Measurements from ENCODE around the gene RGS7. TPM values are rescaled to one million over a fixed set of nuclear protein-coding genes. Genes with fewer than 3 reads are reported as not detected.

Gene RGS7
- total RNA-seq, 2 experiments from 2014 or later, result not detected

DNA sequence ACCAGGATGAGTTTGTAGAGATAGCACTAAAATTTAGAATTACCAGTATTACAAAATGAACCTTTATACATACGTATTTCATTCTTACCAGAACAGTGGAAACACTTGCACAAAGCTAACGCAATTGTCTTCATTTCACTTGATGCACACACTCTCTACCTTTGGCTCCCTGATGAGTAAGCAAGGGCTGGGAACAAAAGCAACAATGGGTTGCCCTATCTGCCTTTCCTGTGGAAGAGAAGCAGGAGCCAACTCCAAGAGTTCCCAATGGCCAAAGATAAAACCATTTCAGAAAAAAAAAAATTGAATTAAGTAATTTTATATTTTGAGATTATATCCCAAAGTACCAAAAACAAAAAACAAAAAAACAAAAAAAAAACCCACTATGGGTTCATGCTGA lies 401.0 kb downstream of the RGS7 start:
- H3K27me3 ChIP-seq (ENCODE audit: control insufficient read depth in 1 of 2, insufficient read depth in 2 of 2, low read length in 2 of 2), result no peaks in the 10 kb centered on the region
- no peaks in the 10 kb centered on the region for H3K4me1 ChIP-seq (ENCODE audit: insufficient read depth, low read length)
- CTCF ChIA-PET, result no interaction called here
- H3K27me3 Mint-ChIP-seq, result no peaks in the 10 kb centered on the region
- intact Hi-C loops (cut with DNase I, micrococcal nuclease), result no loop called here
- no peak for TF ChIP-seq CTCF (IDR thresholded peaks at IDR 0.05)
- no peaks in the 10 kb centered on the region for H3K36me3 ChIP-seq (ENCODE audit: insufficient read depth, low read length)
- H3K9me3 Mint-ChIP-seq, result peaks cover 3% of the 10 kb centered on the region
- H3K4me3 ChIP-seq (ENCODE audit: low read length), result no peak overlapping the region
- ATAC-seq (ENCODE audit: poor library complexity), result no peak
- POLR2A ChIA-PET, result no interaction called here
- DNase-seq, result no peak
- no peak overlapping the region for H3K27ac Mint-ChIP-seq
- no peaks in the 10 kb centered on the region for H3K4me1 Mint-ChIP-seq (ENCODE audit: low read depth)
- no peak overlapping the region for H3K4me3 Mint-ChIP-seq
- H3K27ac ChIP-seq (ENCODE audit: low read depth in 1 of 2, low read length in 2 of 2), result no peak overlapping the region
- H3K36me3 Mint-ChIP-seq (ENCODE audit: low read depth), result no peaks in the 10 kb centered on the region
- H3K9me3 ChIP-seq (ENCODE audit: control insufficient read depth in 1 of 2, insufficient read depth in 1 of 2, low read length in 2 of 2), result no peaks in the 10 kb centered on the region

DNA sequence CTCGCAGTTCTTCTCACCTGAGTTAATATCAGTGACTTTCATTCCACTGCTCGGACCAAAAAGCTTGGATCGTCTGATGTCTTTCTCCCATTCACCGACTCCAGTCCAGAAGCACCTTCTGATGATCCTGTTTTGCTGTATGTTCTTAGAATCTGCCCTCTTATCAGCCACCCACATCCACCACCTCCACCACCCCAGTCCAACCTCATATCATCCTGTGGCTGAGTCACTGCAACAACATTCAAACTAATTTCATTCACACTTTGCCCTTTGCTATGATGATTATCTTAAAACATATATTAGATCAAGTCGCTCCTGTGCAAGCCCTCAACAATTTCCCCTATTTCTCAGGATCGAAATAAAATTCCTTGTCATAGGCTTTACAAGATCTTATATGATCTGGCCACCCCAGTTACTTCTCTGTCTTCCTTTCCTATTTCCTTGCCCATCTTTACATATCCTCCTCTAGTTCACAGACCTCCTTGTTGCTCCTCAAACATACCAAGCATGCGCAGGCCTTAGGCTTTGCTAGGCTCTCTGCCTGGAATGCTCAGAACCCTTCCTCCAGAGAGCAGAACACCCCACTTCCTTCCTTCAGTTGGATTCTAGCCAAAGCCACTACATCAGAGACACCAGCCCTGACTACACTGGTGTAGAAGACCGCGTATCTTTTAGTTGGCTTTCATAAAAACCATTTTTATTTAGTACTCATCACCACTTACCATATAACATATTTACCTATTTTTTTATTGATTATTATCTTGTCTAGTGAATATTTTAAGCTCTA lies 409.4 kb downstream of the RGS7 start:
- Histone ChIP-seq H3K4me3 (ENCODE audit: low read length) (no peak overlapping the region), H3K27ac (ENCODE audit: low read depth in 1 of 2, low read length in 2 of 2) (no peak overlapping the region), H3K4me1 (ENCODE audit: insufficient read depth, low read length) (no peaks in the 10 kb centered on the region), H3K27me3 (ENCODE audit: control insufficient read depth in 1 of 2, insufficient read depth in 2 of 2, low read length in 2 of 2) (no peaks in the 10 kb centered on the region), H3K9me3 (ENCODE audit: control insufficient read depth in 1 of 2, insufficient read depth in 1 of 2, low read length in 2 of 2) (peaks cover 0 to 8% of the 10 kb centered on the region in 2 experiments), H3K36me3 (ENCODE audit: insufficient read depth, low read length) (no peaks in the 10 kb centered on the region)
- DNase-seq (no peak), ATAC-seq (ENCODE audit: poor library complexity) (no peak)
- Mint-ChIP-seq H3K36me3 (ENCODE audit: low read depth) (no peaks in the 10 kb centered on the region), H3K27me3 (no peaks in the 10 kb centered on the region), H3K9me3 (no peaks in the 10 kb centered on the region), H3K4me3 (no peak overlapping the region), H3K4me1 (ENCODE audit: low read depth) (no peaks in the 10 kb centered on the region), H3K27ac (no peak overlapping the region)
- intact Hi-C loops (cut with DNase I, micrococcal nuclease), result no loop called here
- CTCF ChIA-PET, result no interaction called here
- POLR2A ChIA-PET, result no interaction called here
- no peak for TF ChIP-seq CTCF (IDR thresholded peaks at IDR 0.05)

- no peak for TF ChIP-seq CTCF (IDR thresholded peaks at IDR 0.05)
- POLR2A ChIA-PET, result no interaction called here
- intact Hi-C loops (cut with DNase I, micrococcal nuclease), result no loop called here
- Histone ChIP-seq H3K4me1 (ENCODE audit: insufficient read depth, low read length) (no peaks in the 10 kb centered on the region), H3K36me3 (ENCODE audit: insufficient read depth, low read length) (no peaks in the 10 kb centered on the region), H3K27ac (ENCODE audit: low read depth in 1 of 2, low read length in 2 of 2) (no peak overlapping the region), H3K4me3 (ENCODE audit: low read length) (no peak overlapping the region), H3K9me3 (ENCODE audit: control insufficient read depth in 1 of 2, insufficient read depth in 1 of 2, low read length in 2 of 2) (peaks cover 0 to 8% of the 10 kb centered on the region in 2 experiments), H3K27me3 (ENCODE audit: control insufficient read depth in 1 of 2, insufficient read depth in 2 of 2, low read length in 2 of 2) (no peaks in the 10 kb centered on the region)
- DNase-seq, result no peak
- no peaks in the 10 kb centered on the region for H3K4me1 Mint-ChIP-seq (ENCODE audit: low read depth)
- no peaks in the 10 kb centered on the region for H3K27me3 Mint-ChIP-seq
- CTCF ChIA-PET, result no interaction called here
- no peak for ATAC-seq (ENCODE audit: poor library complexity)
- H3K36me3 Mint-ChIP-seq (ENCODE audit: low read depth), result no peaks in the 10 kb centered on the region
- H3K4me3 Mint-ChIP-seq, result no peak overlapping the region
- no peak overlapping the region for H3K27ac Mint-ChIP-seq
- H3K9me3 Mint-ChIP-seq, result no peaks in the 10 kb centered on the region
Measured at GRCh38 chr1:240946926-240947325, 410.1 kb downstream of the RGS7 start.
